AG08395 (cell line): ENCODE data around the gene TMC7.
"Not testable (repeated sequence)": the region's sequence is repeated elsewhere in the genome, so short reads cannot be mapped to it uniquely, and the experiment has no call there.

Source experiments
- DNase-seq: peaks from one replicate; pipeline ENCODE4 v3.0.0; 2012; ENCODE audit warnings: mixed read lengths, low spot score

TMC7 gene

GRCh38 chr16:18983565-18984434 lies at the start of gene TMC7:
Gene TMC7 (plus strand): TSS chr16:18983934. CDS start chr16:18984064, 130 bp downstream.
- DNase-seq = peak; percentile 92

- DNase-seq = no peak
Measured at GRCh38 chr16:18936727-18937340, 46.9 kb upstream of the TMC7 start.

GRCh38 chr16:18937390-18937789 lies 46.3 kb upstream of the TMC7 start:
- no peak for DNase-seq

GRCh38 chr16:18938986-18939385 lies 44.7 kb upstream of the TMC7 start:
- DNase-seq = no peak

GRCh38 chr16:18941471-18941870 lies 42.3 kb upstream of the TMC7 start:
- DNase-seq = no peak

GRCh38 chr16:18942061-18942460 lies 41.7 kb upstream of the TMC7 start:
- no peak for DNase-seq

- DNase-seq = no peak
Measured at GRCh38 chr16:18943414-18943813, 40.3 kb upstream of the TMC7 start.

- DNase-seq = no peak
Measured at GRCh38 chr16:18945233-18945632, 38.5 kb upstream of the TMC7 start.

GRCh38 chr16:18948372-18949020 lies 35.2 kb upstream of the TMC7 start:
- no peak for DNase-seq

- no peak for DNase-seq
Measured at GRCh38 chr16:18950469-18951185, 33.1 kb upstream of the TMC7 start.

GRCh38 chr16:18953547-18953946 lies 30.2 kb upstream of the TMC7 start:
- no peak for DNase-seq

- DNase-seq = not testable (repeated sequence)
Measured at GRCh38 chr16:18955874-18956580, 27.7 kb upstream of the TMC7 start.

- not testable (repeated sequence) for DNase-seq
Measured at GRCh38 chr16:18956658-18957241, 27.0 kb upstream of the TMC7 start.

GRCh38 chr16:18958621-18959029 lies 25.1 kb upstream of the TMC7 start:
- DNase-seq = no peak

GRCh38 chr16:18959031-18959505 lies 24.7 kb upstream of the TMC7 start:
- DNase-seq = peak; percentile 18

GRCh38 chr16:18965555-18965954 lies 18.2 kb upstream of the TMC7 start:
- no peak for DNase-seq

GRCh38 chr16:18966791-18967190 lies 16.9 kb upstream of the TMC7 start:
- no peak for DNase-seq

GRCh38 chr16:18969050-18969854 lies 14.5 kb upstream of the TMC7 start:
- DNase-seq = peak; percentile 92

GRCh38 chr16:18969855-18970240 lies 13.9 kb upstream of the TMC7 start:
- no peak for DNase-seq

GRCh38 chr16:18975109-18975508 lies 8.6 kb upstream of the TMC7 start:
- DNase-seq = no peak
